Spinal cord (tissue), 10 donors: Measurements from ENCODE around the gene PRDM2. TPM values are rescaled to one million over a fixed set of nuclear protein-coding genes. Genes with fewer than 3 reads are reported as not detected.
"Not testable (repeated sequence)": the region's sequence is repeated elsewhere in the genome, so short reads cannot be mapped to it uniquely, and the experiment has no call there.

Experiments
- DNase-seq, 6 donors: peaks; one replicate each; pipeline versions ENCODE4 v3.0.0 to v3.0.0-alpha.2; 2013 to 2015; ENCODE audit warnings: low spot score in 6 of 6, low read depth in 4 of 6
- H3K27ac ChIP-seq: one replicate; pipeline ENCODE4 v1.5.1; 2013; ENCODE audit warnings: low read depth, low read length, control low read depth
- H3K27me3 ChIP-seq: one replicate; pipeline ENCODE4 v1.6.1; 2013; ENCODE audit warnings: low read length; ENCODE audit not compliant: control insufficient read depth, insufficient read depth
- H3K36me3 ChIP-seq: one replicate; pipeline ENCODE4 v1.6.1; 2013; ENCODE audit warnings: low read length; ENCODE audit not compliant: control insufficient read depth, insufficient read depth
- H3K4me1 ChIP-seq: one replicate; pipeline ENCODE4 v1.6.1; 2013; ENCODE audit warnings: low read length; ENCODE audit not compliant: control insufficient read depth, insufficient read depth
- H3K4me3 ChIP-seq: one replicate; pipeline ENCODE4 v1.5.1; 2013; ENCODE audit warnings: low read depth, low read length, control low read depth
- H3K9me3 ChIP-seq: one replicate; pipeline ENCODE4 v1.6.1; 2013; ENCODE audit warnings: low read length; ENCODE audit not compliant: control insufficient read depth, insufficient read depth
- WGBS: methylation state at CpG from one replicate; pipeline ENCODE4 v1.1.5; 2013; ENCODE audit warnings: missing lambda C conversion rate; ENCODE audit not compliant: insufficient coverage; 5-methylcytosine and 5-hydroxymethylcytosine counted together
- polyA plus RNA-seq, 2 donors: library from polyadenylated mRNA; unstranded; fragments of 120-200 nt; gene quantifications; one replicate each; pipeline ENCODE4 v1.2.1, GENCODE V29; 2013; ENCODE audit not compliant: insufficient read length in 2 of 2
- total RNA-seq, 2 donors: library from RNA; depleted of rRNA in 1 of 2; stranded (reverse); fragments of 120-200 nt in 1 of 2; fragments of >200 nt in 1 of 2; gene quantifications; one replicate each; pipeline versions ENCODE4 v1.2.3 to v1.2.4, GENCODE V29; 2013 to 2014
- donor health status: healthy.

The PRDM2 gene
- total and polyA plus RNA-seq, 4 donors: 23.1 to 56.3 (median 47.9) TPM

GRCh38 chr1:13667691-13668090 lies 32.3 kb upstream of the PRDM2 start:
- no peak overlapping the region for H3K27ac ChIP-seq
- no CpG with 5 or more reads among the region's 4 CpGs for WGBS
- H3K9me3 ChIP-seq: no peaks in the 10 kb centered on the region
- no peak for DNase-seq
- H3K36me3 ChIP-seq: no peaks in the 10 kb centered on the region
- H3K27me3 ChIP-seq: no peaks in the 10 kb centered on the region
- peaks cover 5% of the 10 kb centered on the region for H3K4me1 ChIP-seq
- H3K4me3 ChIP-seq: no peak overlapping the region

GRCh38 chr1:13674377-13674776 lies 25.6 kb upstream of the PRDM2 start:
- no CpG with 5 or more reads among the region's 5 CpGs for WGBS
- no peaks in the 10 kb centered on the region for H3K36me3 ChIP-seq
- no peak for DNase-seq
- H3K27me3 ChIP-seq: no peaks in the 10 kb centered on the region
- no peaks in the 10 kb centered on the region for H3K9me3 ChIP-seq
- no peak overlapping the region for H3K4me3 ChIP-seq
- H3K4me1 ChIP-seq: no peaks in the 10 kb centered on the region
- H3K27ac ChIP-seq: no peak overlapping the region

GRCh38 chr1:13675151-13675651 lies 24.8 kb upstream of the PRDM2 start:
- Histone ChIP-seq H3K36me3 (no peaks in the 10 kb centered on the region), H3K4me3 (no peak overlapping the region), H3K4me1 (no peaks in the 10 kb centered on the region), H3K27me3 (no peaks in the 10 kb centered on the region), H3K9me3 (no peaks in the 10 kb centered on the region), H3K27ac (no peak overlapping the region)
- DNase-seq: peak in 1 of 6 donors; percentile 13
- WGBS: no CpG with 5 or more reads among the region's 3 CpGs

- Histone ChIP-seq H3K27ac (no peak overlapping the region), H3K36me3 (no peaks in the 10 kb centered on the region), H3K4me3 (no peak overlapping the region), H3K27me3 (no peaks in the 10 kb centered on the region), H3K9me3 (no peaks in the 10 kb centered on the region), H3K4me1 (no peaks in the 10 kb centered on the region)
- no CpG with 5 or more reads among the region's 1 CpG for WGBS
- DNase-seq: no peak
Measured at GRCh38 chr1:13677896-13678295, 22.1 kb upstream of the PRDM2 start.

- Histone ChIP-seq H3K27ac (no peak overlapping the region), H3K4me3 (no peak overlapping the region), H3K9me3 (no peaks in the 10 kb centered on the region), H3K36me3 (no peaks in the 10 kb centered on the region), H3K4me1 (no peaks in the 10 kb centered on the region), H3K27me3 (no peaks in the 10 kb centered on the region)
- no CpG with 5 or more reads among the region's 3 CpGs for WGBS
- no peak for DNase-seq
Measured at GRCh38 chr1:13679651-13680050, 20.3 kb upstream of the PRDM2 start.

- not testable (repeated sequence) for H3K36me3 ChIP-seq, H3K4me3 ChIP-seq, H3K27ac ChIP-seq, H3K9me3 ChIP-seq, H3K4me1 ChIP-seq, H3K27me3 ChIP-seq
- 97% methylated on average over 5 of the region's 9 CpGs for WGBS
- DNase-seq: peak in 2 of 6 donors; percentile 26 to 50
Measured at GRCh38 chr1:13680609-13681008, 19.4 kb upstream of the PRDM2 start.

- H3K27me3 ChIP-seq: no peaks in the 10 kb centered on the region
- H3K36me3 ChIP-seq: no peaks in the 10 kb centered on the region
- no peaks in the 10 kb centered on the region for H3K9me3 ChIP-seq
- no peaks in the 10 kb centered on the region for H3K4me1 ChIP-seq
- no peak overlapping the region for H3K4me3 ChIP-seq
- H3K27ac ChIP-seq: no peak overlapping the region
- DNase-seq: no peak
- whole genome bisulfite sequencing: no CpG with 5 or more reads among the region's 1 CpG
Measured at GRCh38 chr1:13681921-13682320, 18.1 kb upstream of the PRDM2 start.

- Histone ChIP-seq H3K4me1 (no peaks in the 10 kb centered on the region), H3K4me3 (no peak overlapping the region), H3K36me3 (no peaks in the 10 kb centered on the region), H3K27ac (no peak overlapping the region), H3K27me3 (no peaks in the 10 kb centered on the region), H3K9me3 (no peaks in the 10 kb centered on the region)
- no peak for DNase-seq
- WGBS: 40% methylated on average over 1 of the region's 3 CpGs
Measured at GRCh38 chr1:13682444-13682843, 17.5 kb upstream of the PRDM2 start.

GRCh38 chr1:13683206-13683605 lies 16.8 kb upstream of the PRDM2 start:
- no peaks in the 10 kb centered on the region for H3K4me1 ChIP-seq
- 79% methylated on average over 2 of the region's 7 CpGs for WGBS
- no peak overlapping the region for H3K4me3 ChIP-seq
- H3K27ac ChIP-seq: no peak overlapping the region
- no peak for DNase-seq
- H3K27me3 ChIP-seq: no peaks in the 10 kb centered on the region
- no peaks in the 10 kb centered on the region for H3K36me3 ChIP-seq
- H3K9me3 ChIP-seq: no peaks in the 10 kb centered on the region

- Histone ChIP-seq H3K27me3 (no peaks in the 10 kb centered on the region), H3K4me3 (no peak overlapping the region), H3K27ac (no peak overlapping the region), H3K4me1 (no peaks in the 10 kb centered on the region), H3K36me3 (no peaks in the 10 kb centered on the region), H3K9me3 (no peaks in the 10 kb centered on the region)
- DNase-seq: no peak
- WGBS: 85% methylated on average over 2 of the region's 6 CpGs
Measured at GRCh38 chr1:13687151-13687715, 12.8 kb upstream of the PRDM2 start.
